Measurements from ENCODE around the gene RBM23.

RBM23 gene

GRCh38 chr14:22844221-22845102 is 74.5 kb downstream of the RBM23 start:
- DNase-seq (ENCODE audit: low read depth in 2 of 2) = no peak
